ENCODE measurements around the gene CD63. TPM values are rescaled to one million over a fixed set of nuclear protein-coding genes. Genes with fewer than 3 reads are reported as not detected.

Gene CD63
- total and polyA plus RNA-seq, 2 experiments from 2014 or later, result 1,401 to 2,624 TPM

DNA sequence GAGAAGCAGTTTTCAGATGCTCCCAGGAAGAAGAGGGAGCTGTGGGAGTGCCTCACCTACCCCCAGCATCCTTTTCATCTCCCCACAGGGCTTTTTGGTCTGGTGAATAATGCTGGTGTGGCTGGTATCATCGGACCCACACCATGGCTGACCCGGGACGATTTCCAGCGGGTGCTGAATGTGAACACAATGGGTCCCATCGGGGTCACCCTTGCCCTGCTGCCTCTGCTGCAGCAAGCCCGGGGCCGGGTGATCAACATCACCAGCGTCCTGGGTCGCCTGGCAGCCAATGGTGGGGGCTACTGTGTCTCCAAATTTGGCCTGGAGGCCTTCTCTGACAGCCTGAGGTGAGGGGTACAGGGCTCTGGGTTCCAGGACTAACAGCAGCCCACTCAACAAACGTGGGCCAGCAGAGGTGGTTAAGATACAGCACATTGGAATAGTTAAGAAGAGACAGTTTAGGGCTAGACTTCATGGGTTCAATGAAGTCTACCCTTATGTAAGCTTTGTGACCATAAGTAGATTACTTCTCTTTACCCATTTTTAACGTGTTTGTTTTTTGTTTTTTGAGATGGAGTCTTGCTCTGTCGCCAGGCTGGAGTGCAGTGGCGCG, 7.1 kb downstream of the CD63 start:
- Histone ChIP-seq H3K36me3 (replicated peaks; ENCODE audit: insufficient read depth, low read depth) (no peaks in the 10 kb centered on the region), H2AFZ (no peak overlapping the region), H3K4me3 (no peak overlapping the region), H3K27ac (peak overlapping the region; percentile 95), H3K79me2 (peaks cover 42% of the 10 kb centered on the region), H3K4me2 (peak overlapping the region; percentile 73), H4K20me1 (ENCODE audit: insufficient read depth, poor library complexity, severe bottlenecking) (peaks cover 10% of the 10 kb centered on the region), H3K9me3 (ENCODE audit: low read depth) (no peaks in the 10 kb centered on the region), H3K4me1 (ENCODE audit: insufficient read depth) (peaks cover 28% of the 10 kb centered on the region), H3K27me3 (no peaks in the 10 kb centered on the region), H3K9me2 (replicated peaks; ENCODE audit: insufficient read depth) (no peaks in the 10 kb centered on the region)
- TF ChIP-seq EZH2 (IDR thresholded peaks at IDR 0.05; ENCODE audit: borderline replicate concordance) (no peak), EZH2phosphoT487 (IDR thresholded peaks at IDR 0.05; ENCODE audit: low read depth, severe bottlenecking, unreplicated experiment) (no peak)
- TF ChIP-seq, protein P1, sequence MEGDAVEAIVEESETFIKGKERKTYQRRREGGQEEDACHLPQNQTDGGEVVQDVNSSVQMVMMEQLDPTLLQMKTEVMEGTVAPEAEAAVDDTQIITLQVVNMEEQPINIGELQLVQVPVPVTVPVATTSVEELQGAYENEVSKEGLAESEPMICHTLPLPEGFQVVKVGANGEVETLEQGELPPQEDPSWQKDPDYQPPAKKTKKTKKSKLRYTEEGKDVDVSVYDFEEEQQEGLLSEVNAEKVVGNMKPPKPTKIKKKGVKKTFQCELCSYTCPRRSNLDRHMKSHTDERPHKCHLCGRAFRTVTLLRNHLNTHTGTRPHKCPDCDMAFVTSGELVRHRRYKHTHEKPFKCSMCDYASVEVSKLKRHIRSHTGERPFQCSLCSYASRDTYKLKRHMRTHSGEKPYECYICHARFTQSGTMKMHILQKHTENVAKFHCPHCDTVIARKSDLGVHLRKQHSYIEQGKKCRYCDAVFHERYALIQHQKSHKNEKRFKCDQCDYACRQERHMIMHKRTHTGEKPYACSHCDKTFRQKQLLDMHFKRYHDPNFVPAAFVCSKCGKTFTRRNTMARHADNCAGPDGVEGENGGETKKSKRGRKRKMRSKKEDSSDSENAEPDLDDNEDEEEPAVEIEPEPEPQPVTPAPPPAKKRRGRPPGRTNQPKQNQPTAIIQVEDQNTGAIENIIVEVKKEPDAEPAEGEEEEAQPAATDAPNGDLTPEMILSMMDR (IDR thresholded peaks at IDR 0.05; ENCODE audit: poor library complexity), result no peak
- 79% methylated on average over 14 of the region's 14 CpGs for WGBS (ENCODE audit: low lambda C conversion rate, missing lambda C conversion rate)
- no peak for DNase-seq (ENCODE audit: low spot score)

DNA sequence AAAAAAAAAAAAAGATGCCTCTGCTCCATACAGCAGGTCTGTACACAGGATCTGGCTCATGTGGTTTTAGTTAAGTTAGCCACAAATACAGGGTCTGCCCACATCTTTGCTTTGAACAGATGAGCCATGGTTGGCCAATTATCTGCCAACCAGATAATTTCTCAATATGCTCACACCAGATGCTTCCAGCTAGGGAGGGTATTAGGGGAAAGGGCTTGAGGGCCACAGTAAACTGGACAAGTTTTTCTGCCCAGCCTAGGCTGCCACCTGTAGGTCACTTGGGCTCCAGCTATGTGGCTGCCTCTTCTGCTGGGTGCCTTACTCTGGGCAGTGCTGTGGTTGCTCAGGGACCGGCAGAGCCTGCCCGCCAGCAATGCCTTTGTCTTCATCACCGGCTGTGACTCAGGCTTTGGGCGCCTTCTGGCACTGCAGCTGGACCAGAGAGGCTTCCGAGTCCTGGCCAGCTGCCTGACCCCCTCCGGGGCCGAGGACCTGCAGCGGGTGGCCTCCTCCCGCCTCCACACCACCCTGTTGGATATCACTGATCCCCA, 7.8 kb downstream of the CD63 start:
- WGBS (ENCODE audit: low lambda C conversion rate, missing lambda C conversion rate), result 50% methylated on average over 9 of the region's 9 CpGs
- H3K36me3 ChIP-seq (replicated peaks; ENCODE audit: insufficient read depth, low read depth), result no peaks in the 10 kb centered on the region
- H4K20me1 ChIP-seq (ENCODE audit: insufficient read depth, poor library complexity, severe bottlenecking), result peaks cover 3% of the 10 kb centered on the region
- H3K4me1 ChIP-seq (ENCODE audit: insufficient read depth), result peaks cover 25% of the 10 kb centered on the region
- H3K79me2 ChIP-seq, result peaks cover 40% of the 10 kb centered on the region
- TF ChIP-seq, protein P1 (IDR thresholded peaks at IDR 0.05; ENCODE audit: poor library complexity), result peak; percentile 50
- TF ChIP-seq EZH2 (IDR thresholded peaks at IDR 0.05; ENCODE audit: borderline replicate concordance), result no peak
- no peaks in the 10 kb centered on the region for H3K9me3 ChIP-seq (ENCODE audit: low read depth)
- no peak overlapping the region for H2AFZ ChIP-seq
- H3K4me2 ChIP-seq, result peak overlapping the region; percentile 73
- H3K27ac ChIP-seq, result peak overlapping the region; percentile 95
- H3K27me3 ChIP-seq, result no peaks in the 10 kb centered on the region
- no peaks in the 10 kb centered on the region for H3K9me2 ChIP-seq (replicated peaks; ENCODE audit: insufficient read depth)
- no peak overlapping the region for H3K4me3 ChIP-seq
- peak; percentile 74 for DNase-seq (ENCODE audit: low spot score)

DNA sequence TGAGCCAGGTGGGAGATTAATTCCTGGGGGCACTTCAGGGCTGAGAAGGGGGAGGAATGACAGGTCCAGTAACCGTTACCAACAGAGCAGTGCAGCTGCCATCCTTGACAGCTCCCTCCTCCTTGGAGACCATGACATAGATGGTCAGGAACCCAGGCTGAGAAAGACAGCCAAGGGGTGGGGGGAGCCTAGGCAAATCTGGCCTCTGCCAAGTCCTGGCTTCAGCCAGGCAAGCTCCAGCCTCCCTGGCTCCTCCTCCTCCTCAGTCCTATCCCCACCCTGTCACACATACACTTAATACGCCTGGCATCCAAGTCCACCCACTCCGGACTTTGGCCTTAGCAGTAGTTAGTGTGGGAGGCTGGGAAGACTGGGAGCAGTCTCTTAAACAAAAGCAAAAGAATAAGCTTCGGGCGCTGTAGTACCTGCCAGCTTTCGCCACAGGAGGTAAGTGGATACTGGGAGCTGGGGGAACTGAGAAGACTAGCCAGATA, 8.7 kb downstream of the CD63 start, which contains the start of gene RDH5:
Gene RDH5, plus strand, starts transcription at position 323 of the 494 bp plus-strand sequence. CDS start 792 bp downstream, outside the sequence.
- TF ChIP-seq EZH2 (IDR thresholded peaks at IDR 0.05; ENCODE audit: borderline replicate concordance) (no peak), EZH2phosphoT487 (IDR thresholded peaks at IDR 0.05; ENCODE audit: low read depth, severe bottlenecking, unreplicated experiment) (no peak)
- TF ChIP-seq, protein P1 (IDR thresholded peaks at IDR 0.05; ENCODE audit: poor library complexity), result no peak
- H3K27me3 ChIP-seq, result no peaks in the 10 kb centered on the region
- H3K9me2 ChIP-seq (replicated peaks; ENCODE audit: insufficient read depth), result no peaks in the 10 kb centered on the region
- H3K4me2 ChIP-seq, result peak within 1 kb of the TSS; percentile 73
- H4K20me1 ChIP-seq (ENCODE audit: insufficient read depth, poor library complexity, severe bottlenecking), result no peaks in the 10 kb centered on the region
- DNase-seq (ENCODE audit: low spot score), result peak; percentile 90
- H3K4me3 ChIP-seq, result no peak within 1 kb of the TSS
- H2AFZ ChIP-seq, result no peak within 1 kb of the TSS
- H3K36me3 ChIP-seq (replicated peaks; ENCODE audit: insufficient read depth, low read depth), result no peaks in the 10 kb centered on the region
- no peaks in the 10 kb centered on the region for H3K9me3 ChIP-seq (ENCODE audit: low read depth)
- H3K79me2 ChIP-seq, result peaks cover 40% of the 10 kb centered on the region
- peaks cover 30% of the 10 kb centered on the region for H3K4me1 ChIP-seq (ENCODE audit: insufficient read depth)
- WGBS (ENCODE audit: low lambda C conversion rate, missing lambda C conversion rate), result 45% methylated on average over 6 of the region's 6 CpGs
- H3K27ac ChIP-seq, result peak within 1 kb of the TSS; percentile 95

Data from hepatocyte (in vitro differentiated cells).